Hematopoietic multipotent progenitor cell treated with erythropoietin and hydrocortisone succinate and interleukin-3 and kit ligand, for 4 days (in vitro differentiated cells): ENCODE results near the gene SIK3.
"Not testable (repeated sequence)": the region's sequence is repeated elsewhere in the genome, so short reads cannot be mapped to it uniquely, and the experiment has no call there.

Experiments
- DNase-seq: peaks from one replicate; pipeline ENCODE4 v3.0.0-alpha.2; 2015

The SIK3 gene

DNA sequence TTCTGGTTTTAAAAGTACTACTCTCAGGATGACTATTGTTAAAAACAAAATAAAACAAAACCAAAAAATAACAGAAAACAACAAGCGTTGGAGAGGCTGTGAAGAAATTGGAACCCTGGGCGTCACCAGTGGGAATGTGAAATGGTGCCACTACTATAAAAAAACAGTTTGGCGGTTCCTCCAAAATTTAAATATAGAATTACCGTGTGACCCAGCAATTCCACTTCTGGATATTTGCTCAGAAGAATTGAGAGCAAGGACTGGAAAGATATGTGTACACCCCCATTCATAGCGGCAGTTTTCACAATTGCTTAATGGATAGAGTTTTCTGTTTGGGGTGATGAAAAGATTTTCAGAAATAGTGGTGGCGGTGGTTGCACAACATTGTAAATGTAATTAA lies 283.7 kb downstream of the SIK3 start:
- no peak for DNase-seq

GRCh38 chr11:116813781-116814471 lies 284.3 kb downstream of the SIK3 start:
- DNase-seq = peak; percentile 35

GRCh38 chr11:116813170-116813569 lies 285.1 kb downstream of the SIK3 start:
- DNase-seq = no peak

DNA sequence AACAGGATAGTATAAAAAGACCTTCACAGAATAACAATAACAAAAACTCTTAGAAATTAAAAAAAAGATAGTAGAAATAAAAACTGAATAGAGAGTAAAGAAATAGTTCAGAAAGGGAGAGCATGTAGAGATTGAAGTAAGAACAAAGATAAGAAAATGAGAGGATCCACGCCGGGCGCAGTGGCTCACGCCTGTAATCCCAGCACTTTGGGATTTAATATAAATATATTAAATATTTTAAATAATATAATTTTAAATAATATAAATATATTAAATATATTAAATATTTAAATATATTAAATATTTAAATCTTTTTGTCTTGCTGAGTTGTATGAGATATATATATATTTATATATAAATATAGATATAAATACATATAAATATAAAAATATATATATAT lies 286.1 kb downstream of the SIK3 start:
- DNase-seq = no peak

DNA sequence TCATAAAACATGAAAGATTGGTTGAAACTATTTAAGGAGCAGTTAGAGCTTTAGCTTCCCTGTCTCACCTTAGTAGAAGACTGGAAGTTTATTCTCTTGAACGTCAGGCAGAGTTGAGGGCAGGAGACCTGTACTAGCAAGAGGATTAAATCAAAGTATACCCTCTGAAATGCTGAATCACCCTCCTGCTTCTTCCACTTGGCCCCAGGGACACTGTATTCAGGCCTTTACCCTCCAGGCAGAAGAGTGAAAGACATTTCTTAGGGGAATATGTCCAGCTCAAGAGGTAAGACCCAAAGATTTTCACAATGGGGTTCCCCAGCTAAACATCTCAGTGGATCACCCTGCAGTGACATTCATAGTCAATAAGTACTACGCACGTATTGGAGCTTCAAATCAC lies 287.0 kb downstream of the SIK3 start:
- DNase-seq = no peak

GRCh38 chr11:116808262-116809175 lies 289.7 kb downstream of the SIK3 start:
- no peak for DNase-seq

GRCh38 chr11:116807601-116808261 lies 290.5 kb downstream of the SIK3 start:
- no peak for DNase-seq

DNA sequence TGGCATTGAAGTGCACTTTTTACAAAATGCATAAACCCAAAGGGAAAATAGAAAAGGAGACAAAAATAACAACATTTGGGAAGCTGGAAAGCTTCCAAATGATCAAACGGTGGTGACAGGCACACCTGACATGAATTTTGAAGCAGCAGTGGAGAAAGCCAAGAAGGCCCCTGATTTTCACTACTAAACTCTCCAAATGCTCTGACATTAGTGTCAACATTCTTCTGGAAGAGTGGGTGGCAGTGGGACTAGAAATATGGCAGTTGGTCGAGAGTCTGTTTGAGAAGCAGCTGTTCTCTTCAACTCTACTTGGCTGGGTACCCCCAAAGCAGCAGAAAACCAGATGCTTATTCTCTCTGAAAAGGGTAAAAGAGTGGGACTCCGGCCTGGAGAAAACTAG lies 294.2 kb downstream of the SIK3 start:
- DNase-seq = no peak

- DNase-seq = not testable (repeated sequence)
Measured at GRCh38 chr11:116801662-116802061, 296.6 kb downstream of the SIK3 start.

DNA sequence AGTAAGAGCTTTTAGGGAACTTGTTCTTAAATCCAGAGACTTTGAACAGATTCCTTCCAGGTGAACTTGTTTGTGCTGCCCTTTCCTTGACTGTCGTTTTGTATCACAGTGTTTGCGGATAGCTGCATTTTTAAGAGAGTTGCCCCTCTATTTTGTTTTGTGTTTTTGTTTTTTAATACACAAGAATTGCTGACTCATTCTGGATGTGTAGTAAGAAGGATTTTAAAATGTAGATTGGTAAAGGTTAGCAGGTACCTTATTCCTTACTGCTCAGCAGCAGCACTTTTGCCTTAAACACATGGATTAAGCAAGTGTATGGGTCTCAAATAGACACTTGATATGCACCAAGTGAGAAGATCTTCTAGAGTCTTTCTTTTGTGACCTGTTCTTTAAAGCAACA lies 297.6 kb downstream of the SIK3 start:
- DNase-seq = no peak

GRCh38 chr11:116798368-116798767 lies 299.9 kb downstream of the SIK3 start:
- DNase-seq = no peak

- no peak for DNase-seq
Measured at GRCh38 chr11:116797816-116798215, 300.4 kb downstream of the SIK3 start.

DNA sequence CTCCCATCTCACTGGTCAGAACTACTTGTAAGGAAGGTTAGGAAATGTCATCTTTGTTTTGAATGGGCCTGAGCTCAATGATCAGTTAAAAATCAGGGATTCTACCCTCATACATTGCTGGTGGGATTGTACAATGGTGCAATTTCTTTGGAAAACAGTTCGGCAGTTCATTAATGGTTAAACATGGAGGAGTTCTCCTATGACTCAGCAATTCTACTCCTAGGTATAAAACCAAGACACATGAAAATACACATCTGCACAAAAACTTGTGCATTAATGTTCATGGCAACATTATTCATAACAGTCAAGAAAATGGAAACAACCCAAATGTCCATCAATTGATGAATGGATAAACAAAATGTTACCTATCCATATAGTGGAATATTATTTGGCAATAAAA lies 301.7 kb downstream of the SIK3 start:
- DNase-seq = no peak

- DNase-seq = no peak
Measured at GRCh38 chr11:116794851-116795250, 303.4 kb downstream of the SIK3 start.

- peak; percentile 50 for DNase-seq
Measured at GRCh38 chr11:116793772-116794097, 304.5 kb downstream of the SIK3 start.
